Activated T-helper 17 cell treated with anti-CD3 and anti-CD28 coated beads, Interleukin-2, amount 50 U/mL, for 72 hours (primary cell): ENCODE data around the gene FOXC1. TPM values are rescaled to one million over a fixed set of nuclear protein-coding genes. Genes with fewer than 3 reads are reported as not detected.

ENCODE experiments used
- ATAC-seq: fragments of 150-1000 bp; cut with Tn5 transposase; replicated peaks from 2 replicates; pipeline ENCODE4 v1.10.0; 2021; ENCODE audit warnings: mild to moderate bottlenecking, moderate library complexity
- H3K27ac Mint-ChIP-seq: one replicate; pipeline ENCODE4 v1.8.0; 2022; ENCODE audit warnings: mixed read lengths
- H3K27me3 Mint-ChIP-seq: one replicate; pipeline ENCODE4 v1.8.0; 2022; ENCODE audit warnings: mixed read lengths
- H3K36me3 Mint-ChIP-seq: one replicate; pipeline ENCODE4 v1.8.0; 2022; ENCODE audit warnings: low read depth, mild to moderate bottlenecking, mixed read lengths
- H3K4me1 Mint-ChIP-seq: one replicate; pipeline ENCODE4 v1.8.0; 2022; ENCODE audit warnings: mixed read lengths
- H3K4me3 Mint-ChIP-seq: one replicate; pipeline ENCODE4 v1.8.0; 2022; ENCODE audit warnings: mild to moderate bottlenecking, mixed read lengths
- H3K9me3 Mint-ChIP-seq: one replicate; pipeline ENCODE4 v1.8.0; 2022; ENCODE audit warnings: mixed read lengths
- total RNA-seq, 2 donors: library from RNA; stranded (reverse); gene quantifications; one replicate each; pipeline ENCODE4 v1.2.3, GENCODE V29; 2022

FOXC1 gene
- total RNA-seq, 2 donors from 2014 or later = not detected

DNA sequence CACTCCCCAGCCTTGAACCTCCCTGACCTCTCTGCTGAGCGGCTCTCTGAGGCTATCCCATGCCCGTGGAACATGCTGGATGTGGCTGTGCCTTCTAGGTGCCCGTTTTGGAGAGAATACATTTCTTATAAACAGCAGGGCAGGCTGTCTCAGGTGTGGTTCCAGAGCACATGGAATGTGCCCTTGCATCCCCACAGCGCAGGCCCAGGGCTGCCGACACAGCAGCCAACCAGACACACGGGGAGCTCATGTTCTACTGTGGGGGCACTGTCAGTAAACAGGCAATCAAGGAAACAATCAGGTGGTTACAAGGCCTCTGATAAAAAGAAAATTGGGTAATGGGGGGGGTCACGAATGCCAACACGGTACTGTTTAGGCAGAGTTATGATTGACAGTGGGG, 30.8 kb downstream of the FOXC1 start:
- Mint-ChIP-seq H3K9me3 (no peaks in the 10 kb centered on the region), H3K4me1 (no peaks in the 10 kb centered on the region), H3K27me3 (no peaks in the 10 kb centered on the region), H3K27ac (no peak overlapping the region), H3K36me3 (no peaks in the 10 kb centered on the region), H3K4me3 (no peak overlapping the region)
- no peak for ATAC-seq

DNA sequence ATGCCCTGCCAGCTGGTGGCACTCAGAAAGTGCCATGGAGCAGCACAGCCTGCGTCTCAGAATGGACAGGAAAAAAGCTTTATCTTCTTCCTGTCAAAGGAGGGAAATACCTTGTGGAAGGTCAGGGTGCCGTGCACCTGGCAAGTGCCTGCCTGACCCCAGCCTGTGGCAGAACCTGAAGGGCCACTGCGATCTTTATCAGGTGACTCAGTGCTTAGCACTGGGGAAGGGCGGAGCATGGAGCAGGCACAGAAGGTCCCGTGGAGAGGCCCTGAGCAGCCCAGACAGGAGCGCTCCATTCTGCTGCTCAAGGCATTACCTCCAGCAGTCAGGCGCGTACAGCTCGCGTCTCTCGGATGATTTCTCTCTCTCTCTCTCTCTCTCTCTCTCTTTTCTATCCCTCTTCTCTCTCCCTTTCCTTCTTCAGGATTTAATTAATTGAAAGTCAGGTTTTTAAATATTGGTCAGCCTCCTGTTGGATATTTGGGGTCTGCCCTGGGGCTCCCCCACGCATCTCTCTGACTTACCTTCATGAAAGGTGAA, 31.7 kb downstream of the FOXC1 start:
- Mint-ChIP-seq H3K27me3 (no peaks in the 10 kb centered on the region), H3K27ac (no peak overlapping the region), H3K9me3 (no peaks in the 10 kb centered on the region), H3K36me3 (no peaks in the 10 kb centered on the region), H3K4me1 (no peaks in the 10 kb centered on the region), H3K4me3 (no peak overlapping the region)
- no peak for ATAC-seq

DNA sequence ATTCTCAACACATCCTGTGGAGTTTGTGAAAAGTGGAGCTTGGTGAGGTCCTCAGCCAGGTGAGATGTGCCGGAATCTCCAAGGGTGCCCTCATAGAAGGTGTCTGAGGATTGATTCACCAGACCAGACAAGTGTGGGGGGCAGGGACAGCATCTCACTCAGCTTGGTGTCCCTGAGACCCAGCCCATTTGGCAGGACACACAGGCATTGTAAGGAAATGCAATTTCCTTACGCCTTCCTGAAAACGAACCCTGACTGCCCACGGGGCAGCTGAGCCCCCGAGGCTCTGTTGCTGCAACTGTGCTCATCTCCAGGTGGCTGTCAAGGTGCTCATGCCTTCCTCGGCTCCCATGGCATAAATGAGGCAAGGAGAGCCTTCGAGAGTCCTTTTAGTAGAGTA, 33.4 kb downstream of the FOXC1 start:
- Mint-ChIP-seq H3K4me3 (no peak overlapping the region), H3K9me3 (no peaks in the 10 kb centered on the region), H3K27me3 (no peaks in the 10 kb centered on the region), H3K4me1 (no peaks in the 10 kb centered on the region), H3K27ac (no peak overlapping the region), H3K36me3 (no peaks in the 10 kb centered on the region)
- ATAC-seq = no peak

DNA sequence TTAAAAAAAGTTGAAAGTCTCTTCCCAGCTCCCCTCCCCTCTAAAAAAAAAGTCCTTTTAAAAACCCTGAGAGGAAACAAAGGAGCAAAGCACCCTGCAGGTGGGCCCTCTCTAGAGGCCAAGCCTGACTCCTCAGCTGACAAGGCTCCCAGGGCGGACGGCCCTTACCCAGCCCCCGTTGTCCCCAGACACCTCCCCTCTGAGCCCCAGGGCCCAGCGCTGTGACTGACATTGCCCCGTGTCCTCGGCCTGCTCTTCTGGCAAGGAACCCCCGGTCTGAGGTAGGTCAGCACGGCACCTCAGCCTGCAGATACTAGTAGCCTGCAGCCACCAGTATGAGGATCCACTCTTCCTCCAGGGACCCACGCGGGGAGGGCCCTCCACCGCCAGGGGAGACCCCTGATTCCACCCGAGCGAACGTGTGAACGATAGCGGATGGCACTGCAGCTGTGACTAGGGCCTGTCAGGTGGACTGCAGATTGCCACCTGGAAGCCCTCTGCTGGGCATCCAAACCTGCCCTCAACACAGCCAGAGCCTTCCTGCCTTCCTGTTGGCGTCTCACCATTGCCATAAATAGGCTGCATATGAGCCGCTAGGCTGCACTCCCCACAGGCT, 34.2 kb downstream of the FOXC1 start:
- H3K36me3 Mint-ChIP-seq = no peaks in the 10 kb centered on the region
- ATAC-seq = no peak
- H3K9me3 Mint-ChIP-seq = no peaks in the 10 kb centered on the region
- H3K27ac Mint-ChIP-seq = no peak overlapping the region
- no peaks in the 10 kb centered on the region for H3K27me3 Mint-ChIP-seq
- no peak overlapping the region for H3K4me3 Mint-ChIP-seq
- no peaks in the 10 kb centered on the region for H3K4me1 Mint-ChIP-seq

DNA sequence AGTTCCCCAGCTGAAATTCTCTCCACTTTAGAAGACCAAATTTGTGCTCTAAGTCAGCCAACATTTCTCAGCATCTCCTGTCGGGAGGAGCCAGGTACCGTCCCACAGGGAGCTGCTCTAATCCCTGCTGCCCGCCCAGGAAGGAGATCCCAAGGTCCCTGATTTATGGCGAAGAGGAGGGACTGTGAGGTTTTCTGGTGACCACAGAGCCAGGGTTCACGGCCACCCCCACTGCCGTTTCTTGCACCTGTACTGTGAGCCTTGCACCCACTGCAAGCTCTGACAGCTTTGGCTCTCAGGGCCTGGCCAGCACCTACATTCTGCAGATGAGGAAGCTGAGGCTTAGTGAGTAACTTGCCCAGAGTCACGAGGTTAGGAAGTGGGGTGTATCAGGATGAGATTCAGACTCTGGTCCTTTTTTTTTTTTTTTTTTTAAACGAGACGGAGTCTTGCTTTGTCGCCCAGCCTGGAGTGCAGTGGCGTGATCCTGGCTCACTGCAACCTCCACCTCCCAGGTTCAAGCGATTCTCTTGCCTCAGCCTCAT, 34.9 kb downstream of the FOXC1 start:
- no peak overlapping the region for H3K4me3 Mint-ChIP-seq
- no peak for ATAC-seq
- no peaks in the 10 kb centered on the region for H3K36me3 Mint-ChIP-seq
- no peaks in the 10 kb centered on the region for H3K4me1 Mint-ChIP-seq
- no peaks in the 10 kb centered on the region for H3K9me3 Mint-ChIP-seq
- H3K27ac Mint-ChIP-seq = no peak overlapping the region
- H3K27me3 Mint-ChIP-seq = no peaks in the 10 kb centered on the region

DNA sequence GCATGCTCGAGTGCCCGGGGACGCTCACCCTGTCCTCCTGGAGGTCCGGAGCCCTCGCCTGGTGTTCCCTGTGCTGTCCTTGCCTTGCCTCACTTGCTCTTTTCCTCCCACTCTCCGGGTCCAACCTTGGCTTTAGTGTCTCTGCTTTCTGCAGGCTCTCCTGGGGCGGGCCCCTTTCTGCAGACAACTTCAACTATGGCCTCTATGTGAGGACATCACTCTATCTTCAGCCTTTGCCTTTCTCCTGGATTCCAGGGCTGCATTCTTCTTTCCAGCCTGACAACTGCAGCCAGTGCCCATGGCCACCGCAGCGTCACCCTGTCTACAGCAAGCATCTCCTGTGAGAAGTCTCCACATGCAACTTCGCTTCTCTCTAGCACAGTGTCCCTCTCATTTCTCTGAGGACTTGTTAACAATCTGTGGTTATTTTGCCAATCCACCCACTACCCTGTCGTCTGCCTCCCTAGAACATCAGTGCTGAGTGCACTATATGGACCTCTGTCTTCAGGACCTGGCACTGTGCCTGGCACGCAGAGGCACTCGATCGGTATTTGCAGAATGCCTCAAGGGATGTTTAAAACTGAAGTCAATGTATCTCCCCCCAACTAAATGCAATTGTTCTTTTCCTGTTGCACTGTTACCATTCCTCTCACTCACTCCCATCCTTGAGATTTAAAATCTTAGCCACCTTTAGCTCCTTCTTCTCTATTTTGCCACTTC, 35.9 kb downstream of the FOXC1 start:
- no peak overlapping the region for H3K4me3 Mint-ChIP-seq
- no peaks in the 10 kb centered on the region for H3K4me1 Mint-ChIP-seq
- no peak for ATAC-seq
- no peaks in the 10 kb centered on the region for H3K9me3 Mint-ChIP-seq
- H3K36me3 Mint-ChIP-seq = no peaks in the 10 kb centered on the region
- H3K27ac Mint-ChIP-seq = no peak overlapping the region
- no peaks in the 10 kb centered on the region for H3K27me3 Mint-ChIP-seq

DNA sequence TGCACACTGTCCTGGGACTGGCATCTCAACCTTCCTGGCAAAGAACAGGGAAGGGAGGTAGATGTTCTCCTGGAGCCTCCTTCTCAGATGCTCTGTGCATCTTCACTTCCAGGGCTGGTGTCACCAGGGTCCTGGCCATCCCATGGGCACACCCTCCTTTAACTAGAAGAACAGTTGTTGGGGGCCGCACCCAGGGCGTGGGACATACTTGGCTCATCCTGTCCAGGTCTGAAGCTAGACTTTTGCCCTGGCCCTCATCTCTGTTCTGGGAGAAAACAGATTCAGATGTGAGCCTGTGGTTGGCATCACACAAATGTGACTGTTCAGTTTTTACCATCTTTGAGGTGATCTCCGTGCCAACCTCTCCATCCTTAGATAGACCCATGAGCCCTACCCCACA, 41.6 kb downstream of the FOXC1 start:
- Mint-ChIP-seq H3K4me3 (no peak overlapping the region), H3K4me1 (no peaks in the 10 kb centered on the region), H3K36me3 (no peaks in the 10 kb centered on the region), H3K27ac (no peak overlapping the region), H3K9me3 (no peaks in the 10 kb centered on the region), H3K27me3 (no peaks in the 10 kb centered on the region)
- no peak for ATAC-seq

DNA sequence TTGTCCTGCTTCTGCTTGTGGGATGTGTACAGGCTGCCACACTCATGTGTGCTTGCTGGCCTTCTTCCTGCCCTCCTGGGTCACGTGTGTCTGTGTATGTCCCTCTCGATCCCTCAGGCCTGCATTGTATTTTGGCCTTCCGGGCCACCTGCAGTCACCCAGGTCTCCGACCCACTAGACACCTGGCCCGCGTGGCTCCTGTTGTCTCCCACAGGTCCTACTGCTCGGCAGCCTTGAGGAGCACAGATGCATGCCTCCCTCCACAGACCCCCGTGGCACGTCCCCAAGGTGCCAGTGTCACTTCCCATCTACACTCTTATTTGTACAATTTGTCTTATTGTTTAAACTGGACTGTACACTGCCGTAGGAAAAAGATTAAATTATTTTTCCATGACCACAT, 43.1 kb downstream of the FOXC1 start:
- Mint-ChIP-seq H3K9me3 (no peaks in the 10 kb centered on the region), H3K4me3 (no peak overlapping the region), H3K27ac (no peak overlapping the region), H3K27me3 (no peaks in the 10 kb centered on the region), H3K4me1 (no peaks in the 10 kb centered on the region), H3K36me3 (no peaks in the 10 kb centered on the region)
- ATAC-seq = no peak

DNA sequence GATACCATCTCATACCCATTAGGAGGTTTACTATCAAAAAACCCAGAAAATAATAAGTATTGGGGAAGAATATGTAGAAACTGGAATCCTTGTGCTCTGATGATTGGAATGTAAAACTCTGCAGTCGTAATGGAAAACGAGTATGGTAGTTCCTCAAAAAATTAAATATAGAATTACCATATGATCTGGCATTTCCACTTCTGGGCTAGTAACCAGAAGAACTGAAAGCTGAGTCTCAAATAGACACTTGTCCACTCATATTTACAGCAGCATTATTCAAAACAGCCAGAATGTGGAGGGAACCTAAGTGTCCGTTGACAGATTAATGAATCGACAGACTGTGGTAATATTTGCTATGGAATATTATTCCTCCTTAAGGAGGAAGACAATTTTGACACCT, 44.3 kb downstream of the FOXC1 start:
- Mint-ChIP-seq H3K4me3 (no peak overlapping the region), H3K36me3 (no peaks in the 10 kb centered on the region)

DNA sequence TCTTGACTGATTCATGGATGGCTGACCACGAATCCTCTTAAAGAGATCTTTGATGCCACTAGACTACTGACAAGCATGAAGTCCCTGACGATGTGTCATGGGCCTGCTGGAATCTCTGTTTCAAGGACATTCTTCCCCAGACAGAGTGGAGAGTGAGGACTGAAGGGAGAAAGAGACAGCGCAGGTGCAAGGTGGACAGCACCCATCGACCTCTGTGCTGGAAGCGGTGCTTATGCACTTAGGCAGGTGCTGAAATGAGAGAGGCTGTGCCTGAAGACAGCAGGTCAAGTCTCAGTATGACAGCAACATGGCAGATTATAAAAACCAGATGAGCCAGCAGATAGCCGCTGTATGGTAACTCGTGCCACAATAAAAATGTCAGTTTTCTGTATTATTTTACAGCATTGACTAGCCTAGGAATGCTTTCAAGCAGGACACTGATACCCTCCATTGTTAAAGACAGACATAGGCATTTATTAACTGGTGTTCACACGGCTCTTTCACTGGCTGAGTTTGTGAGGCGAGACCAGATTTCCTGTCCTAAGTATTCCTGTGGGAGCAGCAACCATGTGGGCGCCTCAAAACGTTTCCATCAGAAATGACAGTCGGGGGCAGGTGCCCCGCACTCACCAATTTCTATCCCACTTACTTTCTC, 47.5 kb downstream of the FOXC1 start:
- ATAC-seq = no peak
- Mint-ChIP-seq H3K27me3 (no peaks in the 10 kb centered on the region), H3K4me3 (no peak overlapping the region)

More for the DNA sequence above, 44.3 kb downstream of the FOXC1 start:
- Mint-ChIP-seq H3K4me1 (no peaks in the 10 kb centered on the region), H3K27me3 (no peaks in the 10 kb centered on the region), H3K27ac (no peak overlapping the region), H3K9me3 (no peaks in the 10 kb centered on the region)
- no peak for ATAC-seq

DNA sequence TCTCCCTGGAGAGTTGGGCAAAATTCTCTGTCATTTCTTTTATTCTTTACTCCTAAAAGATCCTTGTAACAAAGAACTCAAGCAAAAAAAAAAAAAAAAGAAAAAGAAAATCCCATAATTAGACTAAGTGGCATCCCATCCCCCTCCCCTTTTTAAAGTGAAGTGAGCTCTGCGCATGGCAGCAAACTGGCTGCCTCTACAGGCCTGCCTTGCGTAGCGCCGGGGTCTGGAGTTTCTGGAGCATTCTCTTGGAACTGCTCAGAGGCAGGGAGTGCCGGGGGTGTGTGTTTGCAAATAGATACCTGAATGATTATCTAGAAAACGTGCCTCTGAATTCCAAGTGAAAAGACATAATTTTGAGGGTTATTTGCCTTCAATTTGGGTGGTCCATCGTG, 48.1 kb downstream of the FOXC1 start:
- H3K4me3 Mint-ChIP-seq = no peak overlapping the region
- no peak for ATAC-seq
- H3K4me1 Mint-ChIP-seq = no peaks in the 10 kb centered on the region
- H3K36me3 Mint-ChIP-seq = no peaks in the 10 kb centered on the region
- H3K27ac Mint-ChIP-seq = no peak overlapping the region
- H3K27me3 Mint-ChIP-seq = no peaks in the 10 kb centered on the region
- no peaks in the 10 kb centered on the region for H3K9me3 Mint-ChIP-seq

More for the DNA sequence above, 47.5 kb downstream of the FOXC1 start:
- Mint-ChIP-seq H3K27ac (no peak overlapping the region), H3K9me3 (no peaks in the 10 kb centered on the region), H3K4me1 (no peaks in the 10 kb centered on the region), H3K36me3 (no peaks in the 10 kb centered on the region)

DNA sequence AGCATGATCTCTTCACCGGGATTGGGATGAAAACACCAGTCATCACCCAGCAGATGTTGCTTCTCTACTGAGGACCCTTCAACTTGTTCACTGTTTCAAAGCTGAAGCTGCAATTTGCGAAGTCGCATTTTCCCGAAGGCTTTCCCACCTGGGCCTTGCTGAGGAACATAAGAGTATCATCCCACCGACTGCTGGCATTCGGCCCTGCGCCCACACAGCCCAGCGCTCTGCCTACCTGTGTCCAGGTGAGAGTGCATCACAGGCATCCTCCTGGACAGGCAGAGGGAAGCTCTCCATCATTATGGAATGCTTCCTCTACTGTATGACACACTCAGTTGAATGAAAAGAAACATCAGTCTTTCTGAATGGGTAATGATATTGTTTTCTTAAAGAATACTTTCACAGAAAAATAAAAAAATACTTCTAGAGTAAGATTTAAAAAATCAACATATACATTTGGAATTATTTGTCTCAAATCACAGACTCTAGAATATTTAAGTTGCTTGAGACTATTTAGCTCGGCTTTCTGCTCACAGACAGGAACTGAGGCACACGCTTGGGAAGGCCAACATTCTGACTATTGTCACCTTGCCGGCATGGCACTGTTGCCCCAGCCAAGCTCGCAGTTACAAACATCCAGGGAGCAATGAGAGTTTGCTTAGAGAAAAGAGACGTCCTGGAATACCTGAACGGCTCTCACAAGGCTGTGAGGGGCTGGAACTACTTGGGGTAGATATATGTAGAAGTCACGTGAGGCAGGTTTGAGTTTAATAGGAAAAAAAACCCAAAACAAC, 48.7 kb downstream of the FOXC1 start:
- no peak for ATAC-seq
- no peak overlapping the region for H3K4me3 Mint-ChIP-seq
- no peak overlapping the region for H3K27ac Mint-ChIP-seq
- no peaks in the 10 kb centered on the region for H3K27me3 Mint-ChIP-seq
- H3K36me3 Mint-ChIP-seq = no peaks in the 10 kb centered on the region
- no peaks in the 10 kb centered on the region for H3K9me3 Mint-ChIP-seq
- no peaks in the 10 kb centered on the region for H3K4me1 Mint-ChIP-seq

DNA sequence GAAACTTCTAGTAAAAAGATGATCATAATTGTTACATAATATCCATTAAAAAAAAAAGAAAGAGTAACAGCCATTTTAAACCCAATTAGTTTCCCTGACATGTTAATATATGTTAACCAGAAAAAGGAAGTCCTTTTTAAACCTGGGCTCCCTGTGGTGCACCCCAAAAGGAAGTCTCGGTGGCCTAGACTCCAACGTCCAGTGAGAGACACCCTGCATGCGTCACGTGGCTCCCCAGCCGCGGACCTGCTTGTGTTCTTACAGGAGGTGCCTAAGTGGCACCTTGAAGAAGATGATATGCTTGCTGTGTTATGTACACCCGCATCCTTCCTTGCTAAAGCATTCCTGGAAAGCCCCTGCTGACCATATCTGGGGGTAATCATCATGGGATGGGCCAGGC, 50.1 kb downstream of the FOXC1 start:
- H3K27me3 Mint-ChIP-seq = no peaks in the 10 kb centered on the region

DNA sequence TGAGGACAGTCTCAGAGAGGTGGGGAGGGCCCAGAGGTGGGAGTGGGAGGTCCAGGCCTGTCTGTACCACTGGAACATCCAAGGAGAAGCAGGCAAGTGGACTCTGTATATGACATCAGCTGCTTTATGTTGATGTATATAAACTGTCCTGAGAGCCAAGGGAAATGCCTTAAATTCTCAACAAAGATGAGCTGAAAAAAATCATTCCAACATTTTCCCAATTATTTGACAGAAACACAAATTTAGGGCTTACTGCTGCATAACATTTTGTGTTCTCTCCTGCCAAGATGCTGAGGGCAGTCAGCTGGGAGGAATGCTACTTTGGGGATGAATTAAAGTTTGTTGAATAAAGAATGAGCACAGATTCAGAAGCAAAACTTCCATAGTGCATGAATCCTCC, 52.8 kb downstream of the FOXC1 start:
- Mint-ChIP-seq H3K27me3 (no peaks in the 10 kb centered on the region), H3K9me3 (no peaks in the 10 kb centered on the region), H3K4me1 (no peaks in the 10 kb centered on the region), H3K36me3 (no peaks in the 10 kb centered on the region), H3K4me3 (no peak overlapping the region), H3K27ac (no peak overlapping the region)
- ATAC-seq = no peak

More for the DNA sequence above, 50.1 kb downstream of the FOXC1 start:
- Mint-ChIP-seq H3K27ac (no peak overlapping the region), H3K36me3 (no peaks in the 10 kb centered on the region), H3K4me1 (no peaks in the 10 kb centered on the region), H3K4me3 (no peak overlapping the region), H3K9me3 (no peaks in the 10 kb centered on the region)
- ATAC-seq = no peak
